Central memory CD4-positive, alpha-beta T cell (primary cell): Measurements from ENCODE around the gene BAIAP2L2.
"Not testable (repeated sequence)": the region's sequence is repeated elsewhere in the genome, so short reads cannot be mapped to it uniquely, and the experiment has no call there.

Source experiments
- DNase-seq: peaks from one replicate; pipeline ENCODE4 v3.0.0; 2022

The BAIAP2L2 gene

DNA sequence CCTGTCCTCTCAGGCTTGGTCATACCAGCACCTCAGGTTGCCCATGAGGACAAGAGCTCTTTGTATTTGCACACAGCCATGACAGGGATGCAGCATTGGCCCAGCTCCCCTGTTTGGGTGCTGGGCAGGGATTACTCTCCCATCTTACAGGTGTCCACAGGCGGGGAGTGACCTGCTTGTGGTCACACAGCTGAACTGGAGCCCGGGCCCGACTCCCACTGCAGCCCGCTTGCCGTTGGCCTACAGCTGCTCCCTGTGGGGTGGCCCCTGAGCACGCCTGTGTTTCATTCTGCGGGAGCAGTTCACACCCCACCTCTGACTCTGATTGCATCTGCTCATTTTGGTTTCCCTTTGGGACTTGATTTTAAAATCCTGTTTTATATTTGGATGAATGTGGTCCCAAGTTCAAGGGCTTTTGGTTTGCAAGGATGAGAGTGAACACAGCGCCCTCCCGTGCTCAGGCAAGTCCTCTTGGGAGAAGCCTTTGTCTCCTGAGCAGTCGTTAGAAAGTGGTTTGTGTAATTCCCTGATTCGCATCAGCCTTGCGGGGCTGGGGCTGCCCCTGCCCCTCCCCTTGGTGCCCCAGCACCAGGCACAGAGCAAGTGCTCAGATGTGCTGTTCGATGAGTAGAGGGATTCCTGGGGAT, 44.0 kb downstream of the BAIAP2L2 start:
- DNase-seq: no peak

DNA sequence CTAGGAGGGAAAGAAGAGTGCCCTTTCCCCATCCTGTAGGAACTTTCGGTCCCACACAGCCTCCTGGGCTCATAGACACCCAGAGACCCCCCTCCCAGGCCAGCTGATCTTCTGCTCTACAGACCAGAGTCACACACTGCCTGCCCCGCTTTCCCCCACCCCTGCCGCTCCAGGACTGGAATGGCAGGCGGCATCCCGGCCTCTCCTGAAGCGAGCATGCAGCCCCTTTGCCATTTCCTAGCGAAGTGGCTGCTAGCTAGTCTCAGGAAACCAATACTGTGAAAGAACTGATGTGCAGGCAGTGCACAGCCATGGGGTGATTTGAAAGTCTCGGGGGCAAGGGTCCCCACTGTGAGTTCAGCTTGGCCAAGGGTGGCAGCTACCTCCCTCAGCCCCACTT, 44.9 kb downstream of the BAIAP2L2 start:
- DNase-seq: no peak

DNA sequence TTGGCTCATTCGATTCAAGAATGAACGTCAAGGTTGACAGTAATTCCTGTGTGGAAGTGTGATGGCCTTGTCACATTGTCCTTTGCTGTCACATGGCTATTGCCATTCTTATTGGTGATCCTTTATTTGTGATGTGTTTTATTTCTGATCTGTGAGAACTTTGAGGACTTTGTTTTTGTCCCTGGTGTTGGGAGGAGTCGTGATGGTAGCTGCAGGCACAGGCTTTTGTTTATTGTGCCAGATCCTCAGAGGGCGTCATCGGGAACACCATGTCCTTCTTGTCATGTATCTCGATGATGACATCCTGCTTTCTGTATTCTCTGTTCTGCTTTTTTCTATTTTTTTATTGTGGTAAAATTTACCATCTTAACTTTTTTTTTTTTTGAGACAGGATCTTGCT, 47.7 kb downstream of the BAIAP2L2 start:
- DNase-seq: no peak

DNA sequence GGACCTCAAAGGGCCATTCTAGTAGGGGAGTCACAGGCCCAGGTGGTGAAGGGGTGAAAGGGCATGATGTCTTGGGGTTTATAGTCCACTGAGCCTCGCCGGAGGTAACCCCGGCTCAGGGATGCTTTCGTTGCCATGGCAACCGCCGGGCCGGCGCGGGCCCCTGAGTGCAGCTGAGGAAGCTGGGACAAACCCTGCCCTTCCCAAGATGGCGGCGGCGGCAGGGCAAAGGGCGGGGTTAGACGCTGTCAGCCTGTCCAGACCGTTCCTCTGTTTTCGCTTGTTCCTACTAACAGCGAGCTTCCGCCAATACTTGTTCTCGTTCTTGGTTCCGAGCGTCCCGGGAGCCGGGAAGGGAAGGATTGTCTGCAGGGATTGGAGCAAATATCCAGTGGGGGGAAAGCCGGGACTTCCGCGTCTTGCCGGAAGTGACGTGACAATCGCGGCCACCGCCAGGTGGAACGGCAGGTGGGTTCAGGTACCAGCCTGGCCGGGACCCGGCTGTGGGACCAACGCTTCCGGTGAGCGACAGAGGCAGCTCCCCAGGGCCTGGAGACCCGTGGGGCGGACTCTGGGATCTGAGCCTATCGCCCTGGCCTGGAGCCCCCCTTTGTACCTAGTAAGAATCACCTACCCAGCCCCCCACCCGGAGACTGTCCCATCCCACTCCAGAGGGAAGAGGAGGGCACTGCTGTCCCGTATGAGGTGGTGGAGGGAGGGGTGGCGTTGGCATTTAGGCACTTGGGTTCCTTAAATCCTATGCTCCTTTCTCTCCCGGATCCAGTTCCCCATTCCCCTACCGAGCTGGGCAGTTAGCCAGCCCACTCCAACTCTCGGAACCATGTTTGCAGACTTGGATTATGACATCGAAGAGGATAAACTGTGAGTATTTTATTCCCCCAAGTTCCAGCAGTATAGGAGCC, 53.3 kb downstream of the BAIAP2L2 start, which contains the start of gene PICK1:
Gene PICK1 (plus strand): TSS at position 436 of the 923 bp plus-strand sequence. CDS start 406 bp downstream, at position 842.
- peak; percentile 79 for DNase-seq

DNA sequence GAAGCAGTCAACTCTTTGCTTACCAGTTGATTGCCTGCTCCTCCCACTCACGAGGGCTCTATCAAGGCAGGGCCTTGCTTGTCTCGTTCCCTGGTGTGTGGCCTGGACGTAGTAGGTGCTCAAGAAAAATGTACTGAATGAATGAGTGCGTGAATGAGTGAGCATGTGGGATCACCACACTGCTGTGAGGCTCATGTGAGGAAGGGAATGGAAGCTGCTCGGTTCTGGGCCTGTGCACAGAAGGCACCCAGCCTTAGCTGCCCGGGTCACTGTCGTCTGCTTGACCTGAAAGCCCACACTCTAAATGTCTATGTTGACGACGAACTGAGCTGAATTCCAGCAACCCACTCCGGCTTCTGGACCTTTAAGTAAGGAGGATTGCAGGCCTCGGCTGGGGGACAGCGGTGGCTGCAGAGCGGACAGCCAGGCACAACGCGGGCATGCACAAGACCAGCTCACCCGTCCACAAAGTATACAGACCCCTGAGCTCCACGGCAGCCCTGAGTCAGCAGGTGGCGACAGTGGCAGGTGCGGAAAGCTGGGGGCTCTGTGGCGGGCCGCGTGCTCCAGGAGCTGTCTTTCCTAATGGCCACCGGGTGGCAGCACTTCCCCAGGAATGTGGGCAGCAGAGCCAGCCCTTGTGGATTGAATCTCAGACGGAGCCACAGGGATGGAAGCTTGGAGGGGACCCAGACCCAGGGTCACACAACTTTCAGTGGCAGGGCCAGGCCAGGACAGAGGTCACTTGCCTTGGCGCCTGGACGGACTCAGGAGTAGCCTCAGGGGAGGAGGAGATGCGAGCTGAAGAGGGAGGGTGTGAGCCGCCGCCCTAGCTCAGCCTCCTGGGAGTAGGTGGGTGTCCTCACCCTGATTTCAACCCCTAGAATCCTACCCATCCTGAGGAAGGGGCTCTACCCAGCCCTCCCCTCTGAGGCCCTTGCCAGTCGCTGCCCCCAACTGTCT, 58.3 kb downstream of the BAIAP2L2 start:
- DNase-seq: peak; percentile 64

DNA sequence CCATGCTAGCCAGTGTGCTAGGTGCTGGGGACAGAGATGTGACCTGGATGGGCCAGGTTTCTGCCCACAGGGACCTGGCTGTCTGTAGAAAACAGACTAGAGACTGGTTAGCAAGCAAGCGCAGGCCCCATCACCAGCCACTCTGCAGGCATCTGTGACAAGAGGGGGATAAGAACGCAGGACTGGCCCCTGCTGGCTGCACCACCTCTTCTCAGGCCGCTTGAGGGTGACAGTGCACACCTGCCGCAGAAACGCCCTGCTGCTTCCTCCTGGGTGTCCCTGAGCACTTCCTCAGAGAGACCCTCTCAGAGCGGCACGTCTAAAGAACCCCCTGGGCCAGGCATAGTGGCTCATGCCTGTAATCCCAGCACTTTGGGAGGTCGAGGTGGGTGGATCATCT, 59.2 kb downstream of the BAIAP2L2 start:
- no peak for DNase-seq

DNA sequence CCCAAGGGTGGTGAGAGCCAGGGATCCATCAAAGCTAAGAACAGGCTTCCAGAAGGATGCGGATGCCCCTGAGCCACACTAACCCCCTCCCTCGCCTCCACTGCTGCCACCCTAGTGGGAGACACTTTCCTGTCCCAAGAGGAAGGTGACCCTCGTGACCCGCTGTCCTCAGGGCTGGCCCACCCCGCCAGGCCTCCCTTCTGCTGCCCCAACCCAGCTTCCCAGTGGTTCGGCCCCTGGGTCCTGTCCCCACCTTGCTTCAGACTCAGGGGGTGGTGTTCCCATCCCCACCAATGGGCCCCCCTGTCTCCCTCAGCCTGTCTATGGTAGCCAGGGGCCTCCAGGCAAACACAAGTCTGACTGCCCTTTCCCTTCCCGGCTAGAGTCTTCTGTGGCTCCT, 59.8 kb downstream of the BAIAP2L2 start:
- no peak for DNase-seq

DNA sequence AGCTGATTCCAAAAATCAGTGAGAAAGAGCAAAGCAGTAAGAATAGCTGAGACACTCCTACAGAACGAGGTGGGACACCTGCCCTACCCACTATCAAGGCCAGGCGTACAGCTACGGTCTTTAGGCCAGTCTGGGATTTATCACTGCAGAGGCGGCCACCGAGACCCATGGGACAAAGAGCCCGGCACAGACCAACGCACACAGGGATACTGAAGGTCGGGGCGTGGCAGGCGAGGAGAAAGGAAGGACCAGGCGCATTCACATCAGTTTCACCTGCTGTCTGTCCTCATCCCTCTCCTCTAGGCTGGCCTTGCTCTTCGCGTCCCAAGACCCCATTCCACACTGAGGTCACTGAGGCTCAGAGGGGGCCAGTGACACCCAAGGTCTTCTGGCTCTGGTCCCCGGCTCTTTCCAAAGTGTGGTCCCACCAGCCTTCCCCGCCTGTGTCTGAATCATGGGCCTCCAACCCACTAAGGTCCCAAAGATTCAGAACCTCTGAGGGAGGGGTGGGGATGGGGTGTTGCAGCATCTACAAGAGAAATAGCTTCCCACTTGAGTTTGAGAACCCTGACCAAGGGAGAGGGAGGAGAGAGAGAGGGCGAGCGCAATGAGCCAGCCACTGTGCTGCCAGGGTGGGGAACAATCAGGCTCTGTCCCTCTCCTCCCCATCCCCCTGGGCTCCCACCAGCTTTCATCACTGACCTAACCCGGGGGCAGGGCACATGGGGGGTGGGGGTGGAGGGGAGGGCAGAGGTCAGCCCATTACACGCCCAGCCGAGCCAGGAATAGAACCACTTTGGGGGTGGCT, 60.5 kb downstream of the BAIAP2L2 start:
- no peak for DNase-seq

DNA sequence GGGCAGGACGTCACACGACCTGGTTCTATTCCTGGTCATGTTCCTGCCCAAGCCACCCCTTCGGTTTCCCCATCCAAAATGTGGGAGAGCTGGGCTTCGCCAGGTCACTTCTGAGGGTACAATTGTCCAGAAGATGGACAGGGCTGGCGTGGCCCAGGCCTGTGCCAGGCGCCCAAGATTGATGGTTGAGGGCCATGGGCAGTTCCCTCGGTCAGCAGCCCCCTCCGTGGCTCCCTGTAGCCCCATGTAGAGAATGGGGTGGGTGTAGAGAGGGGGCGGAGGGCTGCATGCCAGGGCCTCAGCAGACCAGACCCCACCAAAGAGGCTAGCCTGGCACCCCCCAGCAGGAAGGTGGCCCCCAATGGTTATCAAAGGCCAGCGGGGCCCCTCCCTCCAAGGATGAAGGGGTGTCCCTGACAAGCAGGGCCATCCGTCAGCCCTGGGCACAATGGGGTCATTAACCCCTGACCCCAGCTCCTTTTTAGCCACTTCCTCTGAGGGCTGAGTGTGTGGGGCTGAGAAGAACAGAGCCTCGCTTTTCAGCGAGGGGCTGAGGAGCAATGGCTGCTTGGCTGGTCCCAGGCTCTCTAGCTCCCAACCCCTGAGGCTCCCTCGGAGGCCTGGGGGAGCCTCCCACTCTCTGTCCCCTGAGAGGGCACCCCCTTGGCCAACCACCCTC, 64.3 kb downstream of the BAIAP2L2 start:
- no peak for DNase-seq

DNA sequence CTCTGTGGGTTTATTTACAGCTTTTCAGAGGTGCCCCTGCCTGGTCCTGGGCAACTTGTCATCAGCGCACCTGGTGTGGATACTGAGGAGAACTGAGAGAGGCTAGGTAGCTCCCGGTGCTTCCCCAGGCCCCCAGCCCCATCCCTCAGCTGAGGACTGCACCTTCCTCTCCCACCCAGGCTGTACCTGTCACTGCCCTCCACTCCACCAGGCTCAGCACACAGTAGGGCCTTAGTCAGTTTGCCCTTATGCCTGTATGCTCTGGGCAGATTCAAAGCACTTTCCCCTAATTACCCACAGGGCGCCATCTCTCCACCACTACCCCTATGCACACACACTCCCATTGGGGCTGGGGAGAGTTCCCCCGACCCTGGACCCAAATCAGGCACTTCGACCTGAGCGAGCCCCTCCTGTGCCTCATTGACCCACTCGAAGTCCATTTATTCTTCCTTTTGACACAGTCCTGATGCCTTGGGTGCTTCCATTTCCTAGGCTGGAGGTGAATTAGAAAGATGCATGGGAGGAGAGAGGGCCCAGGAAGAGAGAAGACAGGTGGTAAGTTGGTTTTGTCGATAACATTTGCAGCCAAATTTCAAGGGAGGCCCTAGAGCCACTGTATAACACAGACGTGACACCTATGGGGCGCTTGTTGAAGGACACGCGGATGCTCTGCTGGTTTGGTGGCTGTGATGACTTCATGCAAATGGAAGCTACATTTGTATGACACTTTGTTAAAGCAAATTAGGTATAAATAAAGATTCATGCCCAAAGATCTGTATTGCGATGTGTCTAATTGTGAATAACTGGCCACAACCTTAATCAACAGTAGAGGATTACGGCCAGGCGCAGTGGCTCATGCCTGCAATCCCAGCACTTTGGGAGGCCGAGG, 67.1 kb downstream of the BAIAP2L2 start:
- DNase-seq: no peak

DNA sequence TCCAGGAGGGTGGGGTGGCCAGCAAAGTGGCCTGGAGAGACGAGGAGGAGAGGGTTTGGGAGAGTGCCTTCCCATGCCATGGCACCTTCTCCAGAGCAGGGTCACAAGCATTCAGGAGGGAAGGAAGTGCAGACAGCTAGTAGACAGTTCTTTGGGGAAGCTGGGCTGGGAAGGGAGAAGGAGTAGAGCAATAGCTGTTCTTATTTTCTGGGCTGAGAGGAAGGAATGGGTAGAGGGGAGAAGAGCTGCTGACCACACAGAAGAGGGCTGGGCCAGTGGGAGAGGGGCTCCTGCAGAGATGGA, 68.0 kb downstream of the BAIAP2L2 start:
- no peak for DNase-seq

DNA sequence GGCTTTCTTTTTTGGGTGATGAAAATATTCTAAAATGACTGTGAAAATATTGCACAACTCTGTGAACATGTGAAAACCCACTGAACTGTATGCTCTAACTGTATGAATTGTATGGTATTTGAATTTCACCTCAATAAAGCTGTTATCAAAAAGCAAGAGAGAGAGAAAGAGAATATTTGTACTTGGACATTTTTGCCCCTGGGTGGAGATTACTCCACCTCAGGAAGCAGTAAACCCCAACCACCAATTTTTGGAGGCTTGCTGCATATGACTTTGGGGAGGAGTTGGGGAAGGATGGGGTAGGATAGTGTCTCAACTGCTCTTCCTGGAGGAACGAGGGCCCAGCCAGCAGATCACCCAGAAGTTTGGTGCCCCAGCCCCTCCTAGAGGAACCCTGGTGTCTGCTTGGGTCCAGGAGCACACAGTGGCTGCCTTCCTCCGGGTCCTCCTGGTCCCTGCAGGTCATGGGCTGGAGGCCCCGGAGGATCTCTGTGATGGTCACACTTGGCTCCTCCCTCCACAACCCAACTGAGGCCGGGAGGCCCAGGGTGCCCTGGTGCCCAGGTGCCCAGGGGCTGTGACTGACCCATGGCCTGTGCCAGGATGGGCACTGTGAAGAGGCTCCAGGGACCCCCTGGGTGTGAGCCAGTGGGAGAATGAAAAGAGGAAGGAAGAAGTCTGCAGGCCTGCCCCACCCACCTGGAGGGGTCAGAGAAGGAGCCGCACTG, 68.6 kb downstream of the BAIAP2L2 start:
- DNase-seq: no peak

DNA sequence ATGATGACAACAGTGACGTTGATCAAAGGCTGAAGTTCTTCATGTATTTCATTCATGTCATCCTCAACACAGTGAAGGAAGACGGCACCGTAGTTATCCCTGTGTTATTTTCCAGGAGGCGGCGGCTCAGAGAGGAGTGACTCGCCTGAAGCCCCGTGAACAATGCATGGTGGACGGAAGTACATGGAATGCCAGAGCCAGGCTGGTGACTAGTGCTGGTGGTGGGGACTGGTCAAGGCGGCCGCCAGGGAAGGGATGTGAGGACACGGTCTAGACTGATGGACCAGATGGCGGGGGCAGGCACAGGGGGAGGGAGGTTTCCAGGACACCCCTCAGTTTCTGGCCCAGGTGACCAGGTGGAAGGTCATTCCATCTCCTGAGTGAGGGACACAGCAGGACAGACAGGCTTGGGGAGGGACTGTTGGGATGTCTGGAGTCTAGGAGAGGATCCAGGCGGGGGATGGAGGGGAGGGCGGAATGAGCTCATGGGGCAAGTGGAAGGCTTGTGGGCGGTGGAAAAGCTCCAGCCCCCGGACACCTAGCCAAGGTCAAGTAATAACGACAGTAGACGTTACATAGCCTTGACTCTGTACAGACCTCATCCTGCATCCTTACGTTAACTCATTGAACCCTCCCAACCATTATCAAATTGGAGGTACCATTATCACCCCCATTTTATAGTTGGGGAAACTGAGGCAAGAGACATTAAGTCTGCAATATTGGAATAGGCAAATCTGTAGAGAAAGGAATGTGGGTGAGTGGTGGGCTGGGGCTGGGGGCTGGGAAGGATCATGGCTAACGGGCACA, 69.3 kb downstream of the BAIAP2L2 start:
- DNase-seq: no peak

DNA sequence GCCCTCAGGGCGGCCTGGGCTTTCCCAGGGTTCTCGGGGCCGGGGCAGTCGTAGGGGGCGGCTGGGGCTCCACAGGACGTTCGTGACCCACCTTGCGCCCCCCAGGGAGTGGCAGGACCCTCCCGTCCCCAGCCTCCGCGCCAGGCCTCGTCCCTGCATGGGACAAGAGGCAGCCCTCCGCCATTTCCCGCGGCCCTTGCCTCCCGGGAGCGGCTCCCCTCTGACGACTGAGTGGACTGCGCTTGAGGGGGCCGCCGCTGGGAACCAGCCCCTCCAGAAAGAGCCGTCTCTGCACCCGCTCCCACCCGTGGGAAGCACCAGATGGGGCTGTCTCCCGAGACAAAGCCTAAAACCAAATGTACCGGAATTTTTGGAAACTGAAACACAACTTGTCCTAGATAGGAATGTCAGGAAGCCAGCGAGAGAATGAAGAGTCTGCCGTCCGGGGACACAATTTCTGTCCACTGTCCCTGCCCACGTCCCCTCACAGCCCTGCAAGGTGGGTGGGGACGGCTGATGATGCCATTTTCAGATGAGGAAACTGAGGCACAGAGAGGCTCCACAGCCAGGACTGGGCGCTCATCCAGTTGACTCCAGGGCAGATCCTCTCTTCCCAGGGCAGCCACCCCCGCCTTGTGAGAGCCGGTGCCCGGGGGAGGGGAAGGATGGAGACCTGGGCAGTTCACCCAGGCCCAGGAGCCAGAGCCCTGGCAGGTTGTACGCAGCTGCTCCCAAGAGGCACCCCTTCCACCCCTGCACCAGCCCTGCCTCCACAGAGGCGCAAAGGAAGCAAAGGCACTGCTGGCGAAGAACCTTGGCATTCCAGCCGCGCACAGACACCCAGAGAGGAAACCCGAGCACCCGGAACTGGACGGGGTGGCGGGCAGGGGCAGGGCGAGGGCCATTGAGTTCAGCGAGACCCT, 71.3 kb downstream of the BAIAP2L2 start:
- DNase-seq: no peak

DNA sequence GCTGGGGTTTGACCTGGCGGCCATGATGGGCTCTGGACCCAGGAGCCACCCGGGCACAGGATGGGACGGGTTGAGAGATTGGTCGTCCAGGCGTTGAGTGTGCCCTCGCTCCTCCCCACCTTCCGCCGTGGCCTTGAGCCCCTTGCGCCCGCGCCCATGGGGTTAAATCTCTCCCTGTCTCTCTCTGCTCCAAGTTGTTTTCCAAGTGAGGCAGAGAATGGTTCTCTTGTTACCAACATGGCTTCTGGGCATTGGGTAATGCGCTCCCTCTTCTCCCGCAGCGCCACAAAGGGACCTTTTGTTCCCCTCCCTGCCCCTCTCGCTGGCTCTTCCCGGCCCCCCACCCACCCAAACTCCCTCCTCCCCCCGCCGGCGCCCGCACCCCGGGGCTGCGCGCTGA, 72.1 kb downstream of the BAIAP2L2 start:
- DNase-seq: no peak

DNA sequence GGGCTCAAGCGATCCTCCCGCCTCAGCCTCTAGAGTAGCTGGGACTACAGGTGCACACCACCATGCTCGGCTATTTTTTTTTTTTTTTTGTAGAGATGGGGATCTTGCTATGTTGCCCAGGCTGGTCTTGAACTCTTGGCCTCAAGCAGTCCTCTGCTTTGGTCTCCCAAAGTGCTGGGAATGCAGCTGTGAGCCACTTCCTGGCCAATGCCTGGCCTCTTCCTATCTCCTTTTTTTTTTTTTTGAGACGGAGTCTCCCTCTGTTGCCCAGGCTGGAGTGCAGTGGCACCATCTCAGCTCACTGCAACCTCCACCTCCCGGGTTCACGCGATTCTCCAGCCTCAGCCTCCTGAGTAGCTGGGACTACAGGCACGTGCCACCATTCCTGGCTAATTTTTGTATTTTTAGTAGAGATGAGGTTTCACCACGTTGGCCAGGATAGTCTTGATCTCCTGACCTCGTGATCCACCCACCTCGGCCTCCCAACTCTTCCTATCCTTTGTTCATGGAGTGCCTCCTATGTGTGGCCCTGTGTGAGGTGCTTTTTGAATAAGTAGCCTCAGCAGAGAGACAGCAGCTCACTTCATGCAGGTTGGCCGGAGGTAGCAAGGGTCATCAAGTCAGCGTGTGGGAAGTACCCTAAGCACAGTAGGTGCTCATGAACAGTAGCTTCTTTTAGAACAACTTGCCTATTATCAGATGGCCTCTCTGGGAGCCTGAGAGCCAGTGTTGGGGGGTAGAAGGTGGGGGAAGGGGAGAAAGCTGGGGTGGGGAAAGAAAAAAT, 72.9 kb downstream of the BAIAP2L2 start:
- DNase-seq: not testable (repeated sequence)
